ENCODE measurements around the gene ALDH4A1.

DNA sequence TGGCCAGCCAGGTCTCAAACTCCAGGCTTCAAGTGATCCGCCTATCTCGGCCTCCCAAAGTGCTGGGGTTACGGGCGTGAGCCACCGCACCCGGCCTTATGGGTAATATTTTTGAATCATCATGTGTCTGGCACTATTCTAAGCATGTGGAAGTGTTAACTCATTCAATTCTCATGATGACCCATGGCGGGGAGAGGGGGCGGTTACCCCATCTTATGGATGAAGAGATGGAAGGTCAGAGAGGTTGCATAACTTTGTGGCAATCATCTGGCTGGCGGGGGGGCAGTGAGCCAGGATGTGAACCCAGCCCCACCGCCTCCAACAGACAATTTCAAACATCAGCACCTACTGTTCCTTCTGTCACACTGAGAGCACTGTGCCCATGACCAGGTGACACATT, 31.4 kb downstream of the ALDH4A1 start:
- no peak for TF ChIP-seq EZH2 (IDR thresholded peaks at IDR 0.05; ENCODE audit: low read depth, unreplicated experiment)
- no peak for TF ChIP-seq CREB1 (CRISPR knock-in tag; IDR thresholded peaks at IDR 0.05; ENCODE audit: low read depth)
- TF ChIP-seq, protein P1, sequence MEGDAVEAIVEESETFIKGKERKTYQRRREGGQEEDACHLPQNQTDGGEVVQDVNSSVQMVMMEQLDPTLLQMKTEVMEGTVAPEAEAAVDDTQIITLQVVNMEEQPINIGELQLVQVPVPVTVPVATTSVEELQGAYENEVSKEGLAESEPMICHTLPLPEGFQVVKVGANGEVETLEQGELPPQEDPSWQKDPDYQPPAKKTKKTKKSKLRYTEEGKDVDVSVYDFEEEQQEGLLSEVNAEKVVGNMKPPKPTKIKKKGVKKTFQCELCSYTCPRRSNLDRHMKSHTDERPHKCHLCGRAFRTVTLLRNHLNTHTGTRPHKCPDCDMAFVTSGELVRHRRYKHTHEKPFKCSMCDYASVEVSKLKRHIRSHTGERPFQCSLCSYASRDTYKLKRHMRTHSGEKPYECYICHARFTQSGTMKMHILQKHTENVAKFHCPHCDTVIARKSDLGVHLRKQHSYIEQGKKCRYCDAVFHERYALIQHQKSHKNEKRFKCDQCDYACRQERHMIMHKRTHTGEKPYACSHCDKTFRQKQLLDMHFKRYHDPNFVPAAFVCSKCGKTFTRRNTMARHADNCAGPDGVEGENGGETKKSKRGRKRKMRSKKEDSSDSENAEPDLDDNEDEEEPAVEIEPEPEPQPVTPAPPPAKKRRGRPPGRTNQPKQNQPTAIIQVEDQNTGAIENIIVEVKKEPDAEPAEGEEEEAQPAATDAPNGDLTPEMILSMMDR (conservative IDR thresholded peaks at IDR 0.05; ENCODE audit: low read depth in 2 of 2) = no peak
- no peak for TF ChIP-seq NANOG (IDR thresholded peaks at IDR 0.05; ENCODE audit: borderline replicate concordance)
- no peak for TF ChIP-seq POLR2AphosphoS5 (IDR thresholded peaks at IDR 0.05; ENCODE audit: low read depth)
- TF ChIP-seq, protein P2, sequence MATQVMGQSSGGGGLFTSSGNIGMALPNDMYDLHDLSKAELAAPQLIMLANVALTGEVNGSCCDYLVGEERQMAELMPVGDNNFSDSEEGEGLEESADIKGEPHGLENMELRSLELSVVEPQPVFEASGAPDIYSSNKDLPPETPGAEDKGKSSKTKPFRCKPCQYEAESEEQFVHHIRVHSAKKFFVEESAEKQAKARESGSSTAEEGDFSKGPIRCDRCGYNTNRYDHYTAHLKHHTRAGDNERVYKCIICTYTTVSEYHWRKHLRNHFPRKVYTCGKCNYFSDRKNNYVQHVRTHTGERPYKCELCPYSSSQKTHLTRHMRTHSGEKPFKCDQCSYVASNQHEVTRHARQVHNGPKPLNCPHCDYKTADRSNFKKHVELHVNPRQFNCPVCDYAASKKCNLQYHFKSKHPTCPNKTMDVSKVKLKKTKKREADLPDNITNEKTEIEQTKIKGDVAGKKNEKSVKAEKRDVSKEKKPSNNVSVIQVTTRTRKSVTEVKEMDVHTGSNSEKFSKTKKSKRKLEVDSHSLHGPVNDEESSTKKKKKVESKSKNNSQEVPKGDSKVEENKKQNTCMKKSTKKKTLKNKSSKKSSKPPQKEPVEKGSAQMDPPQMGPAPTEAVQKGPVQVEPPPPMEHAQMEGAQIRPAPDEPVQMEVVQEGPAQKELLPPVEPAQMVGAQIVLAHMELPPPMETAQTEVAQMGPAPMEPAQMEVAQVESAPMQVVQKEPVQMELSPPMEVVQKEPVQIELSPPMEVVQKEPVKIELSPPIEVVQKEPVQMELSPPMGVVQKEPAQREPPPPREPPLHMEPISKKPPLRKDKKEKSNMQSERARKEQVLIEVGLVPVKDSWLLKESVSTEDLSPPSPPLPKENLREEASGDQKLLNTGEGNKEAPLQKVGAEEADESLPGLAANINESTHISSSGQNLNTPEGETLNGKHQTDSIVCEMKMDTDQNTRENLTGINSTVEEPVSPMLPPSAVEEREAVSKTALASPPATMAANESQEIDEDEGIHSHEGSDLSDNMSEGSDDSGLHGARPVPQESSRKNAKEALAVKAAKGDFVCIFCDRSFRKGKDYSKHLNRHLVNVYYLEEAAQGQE (IDR thresholded peaks at IDR 0.05; ENCODE audit: unreplicated experiment) = no peak
- TF ChIP-seq, protein P3, sequence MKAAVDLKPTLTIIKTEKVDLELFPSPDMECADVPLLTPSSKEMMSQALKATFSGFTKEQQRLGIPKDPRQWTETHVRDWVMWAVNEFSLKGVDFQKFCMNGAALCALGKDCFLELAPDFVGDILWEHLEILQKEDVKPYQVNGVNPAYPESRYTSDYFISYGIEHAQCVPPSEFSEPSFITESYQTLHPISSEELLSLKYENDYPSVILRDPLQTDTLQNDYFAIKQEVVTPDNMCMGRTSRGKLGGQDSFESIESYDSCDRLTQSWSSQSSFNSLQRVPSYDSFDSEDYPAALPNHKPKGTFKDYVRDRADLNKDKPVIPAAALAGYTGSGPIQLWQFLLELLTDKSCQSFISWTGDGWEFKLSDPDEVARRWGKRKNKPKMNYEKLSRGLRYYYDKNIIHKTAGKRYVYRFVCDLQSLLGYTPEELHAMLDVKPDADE (IDR thresholded peaks at IDR 0.05) = no peak
- TF ChIP-seq JUNB (IDR thresholded peaks at IDR 0.05; ENCODE audit: unreplicated experiment) = no peak
- TF ChIP-seq EZH2phosphoT487 (IDR thresholded peaks at IDR 0.05; ENCODE audit: unreplicated experiment) = no peak
